ENCODE data around the gene CNFN. TPM values are rescaled to one million over a fixed set of nuclear protein-coding genes. Genes with fewer than 3 reads are reported as not detected.

The CNFN gene
- total RNA-seq, 2 experiments from 2014 or later: not detected

DNA sequence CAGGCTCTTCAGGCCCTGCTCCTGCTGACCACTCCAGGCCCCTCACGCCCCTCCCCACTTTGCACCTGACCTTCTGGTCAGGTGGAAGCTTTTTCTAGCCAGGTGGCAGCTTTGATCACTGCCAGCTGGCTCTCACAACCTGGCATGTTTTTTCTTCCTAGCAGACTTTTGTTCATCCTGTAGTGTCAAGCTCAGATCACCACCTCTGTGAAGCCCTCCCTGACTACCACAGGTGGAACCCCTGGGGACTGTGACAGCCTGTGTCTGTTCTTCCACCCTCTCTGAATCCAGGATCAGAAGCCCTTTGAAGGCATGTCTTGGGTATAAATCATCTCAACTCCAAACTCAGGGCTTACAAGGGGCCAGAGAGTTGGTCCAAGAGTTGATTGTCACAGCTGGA is 10.3 kb upstream of the CNFN start:
- ATAC-seq: no peak
- intact Hi-C loops (cut with micrococcal nuclease): no loop called here
- H3K4me1 Mint-ChIP-seq (ENCODE audit: low read depth): peaks cover 46% of the 10 kb centered on the region
- ChIA-PET POLR2A (interaction anchor here (1.0 to 1.6 kb wide), 2 partner anchors 12 to 23 kb away, joined by 4 to 5 read pairs; no protein-coding TSS in a partner anchor), CTCF (interaction anchor here (0.6 to 3.2 kb wide), 17 partner anchors 11 to 291 kb away, joined by 3 to 19 read pairs (median 4); no protein-coding TSS in a partner anchor)
- H3K4me3 Mint-ChIP-seq: peak overlapping the region; percentile 73
- H3K27me3 Mint-ChIP-seq: no peaks in the 10 kb centered on the region
- no peaks in the 10 kb centered on the region for H3K9me3 Mint-ChIP-seq
- no peak overlapping the region for H3K27ac Mint-ChIP-seq
- no peak for DNase-seq
- TF ChIP-seq CTCF (IDR thresholded peaks at IDR 0.05): no peak
- H3K36me3 Mint-ChIP-seq (ENCODE audit: low read depth): peaks cover 5% of the 10 kb centered on the region

DNA sequence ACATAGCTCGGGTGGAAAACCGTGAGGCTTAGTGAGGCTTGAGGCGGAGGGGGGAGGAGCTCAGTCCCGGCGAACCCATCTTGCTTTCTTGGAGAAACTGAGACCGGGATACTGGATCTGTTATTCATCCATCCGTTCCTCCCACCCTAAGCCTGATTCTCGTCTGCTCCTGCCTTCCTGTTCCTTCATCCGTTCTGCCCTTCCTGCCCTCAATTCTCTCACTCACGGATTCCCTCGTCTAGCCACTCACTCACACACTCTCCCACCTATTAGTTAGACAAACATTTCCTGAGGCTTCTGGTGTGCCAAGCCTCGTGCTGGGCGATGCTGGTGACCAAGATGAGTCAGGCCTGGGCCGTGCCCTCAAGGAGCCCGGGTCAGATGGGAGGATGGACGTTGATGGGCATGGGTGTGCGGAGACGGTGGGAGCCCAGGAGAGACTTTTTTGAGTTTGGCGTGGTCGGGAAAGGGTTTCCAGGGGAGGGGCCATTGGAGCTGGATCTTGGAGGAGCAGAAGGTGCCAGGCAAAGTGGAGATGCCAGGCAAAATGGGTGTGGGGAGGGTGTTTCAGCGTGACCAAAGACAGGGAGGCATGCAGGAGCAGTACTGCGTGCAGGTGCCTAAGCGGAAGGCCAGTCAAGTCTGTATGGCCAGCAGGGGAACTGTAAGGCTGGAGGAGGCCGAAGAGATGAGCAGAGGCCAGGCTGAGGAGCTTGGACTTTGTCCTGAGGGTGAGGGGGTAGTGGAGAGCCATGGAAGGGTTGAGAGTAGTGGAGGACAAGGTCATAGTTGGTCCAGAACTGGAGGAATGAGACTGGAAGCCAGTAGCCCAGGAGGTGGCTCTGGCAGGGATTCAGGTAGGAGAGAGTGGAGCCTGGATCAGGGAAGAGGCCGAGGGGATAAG is 7.4 kb upstream of the CNFN start:
- intact Hi-C loops (cut with micrococcal nuclease): no loop called here
- ChIA-PET POLR2A (interaction anchor here (0.6 to 1.6 kb wide), 3 partner anchors 18 to 610 kb away, joined by 3 to 9 read pairs (median 5); no protein-coding TSS in a partner anchor), CTCF (interaction anchor here (0.6 to 3.6 kb wide), 8 partner anchors 11 to 43 kb away, joined by 3 to 18 read pairs (median 5); no protein-coding TSS in a partner anchor)
- Mint-ChIP-seq H3K27ac (peak overlapping the region; percentile 90), H3K4me3 (peak overlapping the region; percentile 91), H3K27me3 (no peaks in the 10 kb centered on the region), H3K36me3 (ENCODE audit: low read depth) (no peaks in the 10 kb centered on the region), H3K4me1 (ENCODE audit: low read depth) (peaks cover 46% of the 10 kb centered on the region), H3K9me3 (no peaks in the 10 kb centered on the region)
- DNase-seq: peak; percentile 31
- peak; percentile 2 for ATAC-seq
- TF ChIP-seq CTCF (IDR thresholded peaks at IDR 0.05): no peak

- Mint-ChIP-seq H3K27ac (peak overlapping the region; percentile 93), H3K4me1 (ENCODE audit: low read depth) (peaks cover 39% of the 10 kb centered on the region), H3K27me3 (peaks cover 1% of the 10 kb centered on the region), H3K4me3 (peak overlapping the region; percentile 91), H3K9me3 (no peaks in the 10 kb centered on the region), H3K36me3 (ENCODE audit: low read depth) (no peaks in the 10 kb centered on the region)
- no peak for TF ChIP-seq CTCF (IDR thresholded peaks at IDR 0.05)
- intact Hi-C loops (cut with micrococcal nuclease): no loop called here
- ChIA-PET POLR2A (interaction anchor here (0.6 to 1.6 kb wide), 6 partner anchors 14 to 609 kb away, joined by 3 to 9 read pairs (median 3); no protein-coding TSS in a partner anchor), CTCF (interaction anchor here (0.6 to 3.6 kb wide), 9 partner anchors 10 to 264 kb away, joined by 3 to 18 read pairs (median 5); no protein-coding TSS in a partner anchor)
- peak; percentile 98 for ATAC-seq
- peak; percentile 98 for DNase-seq
Measured at GRCh38 chr19:42396381-42397262, 6.5 kb upstream of the CNFN start.

GRCh38 chr19:42394751-42395150 is 4.7 kb upstream of the CNFN start:
- Mint-ChIP-seq H3K27me3 (peaks cover 11% of the 10 kb centered on the region), H3K9me3 (no peaks in the 10 kb centered on the region), H3K36me3 (ENCODE audit: low read depth) (no peaks in the 10 kb centered on the region), H3K4me3 (no peak overlapping the region), H3K27ac (no peak overlapping the region), H3K4me1 (ENCODE audit: low read depth) (peaks cover 25% of the 10 kb centered on the region)
- DNase-seq (no peak), ATAC-seq (no peak)
- TF ChIP-seq CTCF (IDR thresholded peaks at IDR 0.05): no peak
- intact Hi-C loops (cut with micrococcal nuclease): no loop called here
- POLR2A ChIA-PET: no interaction called here
- CTCF ChIA-PET: interaction anchor here (0.6 kb wide), 1 partner anchor 63 kb away, joined by 3 read pairs; no protein-coding TSS in a partner anchor
